HG02571 (cell line): ENCODE results near the gene TUBGCP4.

ENCODE experiments used
- ATAC-seq: cut with Tn5 transposase; IDR thresholded peaks from one replicate; pipeline ENCODE4 v1.9.1; 2021; ENCODE audit warnings: mild to moderate bottlenecking, moderate library complexity; ENCODE audit not compliant: unreplicated experiment

The TUBGCP4 gene

GRCh38 chr15:43403616-43404015 lies 32.7 kb downstream of the TUBGCP4 start:
- no peak for ATAC-seq

- ATAC-seq: no peak
These were observed 33.2 kb downstream of the TUBGCP4 start for GRCh38 chr15:43404130-43404529.

- ATAC-seq: no peak
These were observed 35.3 kb downstream of the TUBGCP4 start for GRCh38 chr15:43406189-43406588.

- no peak for ATAC-seq
These were observed 35.9 kb downstream of the TUBGCP4 start for GRCh38 chr15:43406808-43407207.

- no peak for ATAC-seq
These were observed 37.9 kb downstream of the TUBGCP4 start for GRCh38 chr15:43408789-43409188.

GRCh38 chr15:43410572-43411214 lies 39.8 kb downstream of the TUBGCP4 start:
- no peak for ATAC-seq

GRCh38 chr15:43412096-43412495 lies 41.2 kb downstream of the TUBGCP4 start:
- no peak for ATAC-seq

- no peak for ATAC-seq
These were observed 43.3 kb downstream of the TUBGCP4 start for GRCh38 chr15:43414196-43414595.

GRCh38 chr15:43420435-43420834 lies 49.5 kb downstream of the TUBGCP4 start:
- ATAC-seq: no peak

GRCh38 chr15:43420876-43421275 lies 50.0 kb downstream of the TUBGCP4 start:
- ATAC-seq: no peak

- no peak for ATAC-seq
These were observed 52.9 kb downstream of the TUBGCP4 start for GRCh38 chr15:43423793-43424192.

- no peak for ATAC-seq
These were observed 58.8 kb downstream of the TUBGCP4 start for GRCh38 chr15:43429687-43430086.

GRCh38 chr15:43433165-43433564 lies 62.3 kb downstream of the TUBGCP4 start:
- no peak for ATAC-seq

- no peak for ATAC-seq
These were observed 62.9 kb downstream of the TUBGCP4 start for GRCh38 chr15:43433661-43434303.

GRCh38 chr15:43434446-43434845 lies 63.5 kb downstream of the TUBGCP4 start:
- ATAC-seq: no peak

- no peak for ATAC-seq
These were observed 65.5 kb downstream of the TUBGCP4 start for GRCh38 chr15:43436395-43436794.

GRCh38 chr15:43439268-43439667 lies 68.4 kb downstream of the TUBGCP4 start:
- no peak for ATAC-seq

- no peak for ATAC-seq
These were observed 69.9 kb downstream of the TUBGCP4 start for GRCh38 chr15:43440721-43441281.

- no peak for ATAC-seq
These were observed 70.4 kb downstream of the TUBGCP4 start for GRCh38 chr15:43441316-43441715.

- no peak for ATAC-seq
These were observed 75.4 kb downstream of the TUBGCP4 start for GRCh38 chr15:43446344-43446743.

- no peak for ATAC-seq
These were observed 79.1 kb downstream of the TUBGCP4 start for GRCh38 chr15:43449981-43450380.
